Raji (cell line): ENCODE data around the gene ZNF853.

Source experiments
- POLR2A ChIP-seq: IDR thresholded peaks from 2 replicates; pipeline ENCODE4 v1.6.1; 2011; ENCODE audit warnings: low read depth, low read length, control low read depth; ENCODE audit not compliant: insufficient read depth

Gene ZNF853

GRCh38 chr7:6600093-6600492, 15.3 kb upstream of the ZNF853 start:
- no peak for TF ChIP-seq POLR2A

- TF ChIP-seq POLR2A = no peak
Observed at GRCh38 chr7:6604458-6604857, 11.0 kb upstream of the ZNF853 start.

- TF ChIP-seq POLR2A = no peak
Observed at GRCh38 chr7:6606866-6607583, 8.4 kb upstream of the ZNF853 start.

- TF ChIP-seq POLR2A = no peak
Observed at GRCh38 chr7:6607651-6608051, 7.8 kb upstream of the ZNF853 start.

GRCh38 chr7:6608081-6608480, 7.3 kb upstream of the ZNF853 start:
- TF ChIP-seq POLR2A = no peak

GRCh38 chr7:6608794-6609193, 6.6 kb upstream of the ZNF853 start:
- TF ChIP-seq POLR2A = no peak

- no peak for TF ChIP-seq POLR2A
Observed at GRCh38 chr7:6612819-6613218, 2.6 kb upstream of the ZNF853 start.

GRCh38 chr7:6613706-6614105, 1.7 kb upstream of the ZNF853 start:
- TF ChIP-seq POLR2A = no peak

GRCh38 chr7:6615723-6616555, 529 bp downstream of the ZNF853 start:
- TF ChIP-seq POLR2A = no peak

- no peak for TF ChIP-seq POLR2A
Observed at GRCh38 chr7:6616854-6617643, 1.6 kb downstream of the ZNF853 start.

- no peak for TF ChIP-seq POLR2A
Observed at GRCh38 chr7:6618621-6619020, 3.2 kb downstream of the ZNF853 start.

GRCh38 chr7:6619961-6620360, 4.6 kb downstream of the ZNF853 start:
- no peak for TF ChIP-seq POLR2A

GRCh38 chr7:6621195-6622133, 6.1 kb downstream of the ZNF853 start:
- no peak for TF ChIP-seq POLR2A

GRCh38 chr7:6622134-6622710, 6.8 kb downstream of the ZNF853 start:
- TF ChIP-seq POLR2A = no peak
